ENCODE data around the gene PFKFB2. TPM values are rescaled to one million over a fixed set of nuclear protein-coding genes. Genes with fewer than 3 reads are reported as not detected.

The PFKFB2 gene
- total and polyA plus RNA-seq, 2 of the 8 experiments (the other 6 are each of a cell fraction or from before 2014, with no cell fraction given) = 6.7 to 19.1 TPM

- no peak for TF ChIP-seq CHD7 (IDR thresholded peaks at IDR 0.05; ENCODE audit: insufficient replicate concordance, low read length)
- no peak for TF ChIP-seq RBBP5 (IDR thresholded peaks at IDR 0.05; ENCODE audit: borderline replicate concordance, low read depth, low read length)
- TF ChIP-seq CEBPB (IDR thresholded peaks at IDR 0.05; ENCODE audit: low read depth, low read length) = no peak
- no peak for TF ChIP-seq TCF12 (IDR thresholded peaks at IDR 0.05; ENCODE audit: low read depth, low read length)
- TF ChIP-seq KDM1A (IDR thresholded peaks at IDR 0.05; ENCODE audit: borderline replicate concordance, low read length) = no peak
- no peak for TF ChIP-seq SRF (IDR thresholded peaks at IDR 0.05; ENCODE audit: low read depth, low read length)
- no peak for TF ChIP-seq RNF2 (IDR thresholded peaks at IDR 0.05; ENCODE audit: borderline replicate concordance, low read depth, low read length, missing control alignments, poor library complexity, severe bottlenecking)
- TF ChIP-seq CTBP2 (IDR thresholded peaks at IDR 0.05; ENCODE audit: borderline replicate concordance, insufficient read depth, insufficient read length, low read length) = no peak
- no peak for TF ChIP-seq HDAC6 (IDR thresholded peaks at IDR 0.05; ENCODE audit: low read depth, low read length)
- TF ChIP-seq ZNF274 (IDR thresholded peaks at IDR 0.05; ENCODE audit: borderline replicate concordance, extremely low read depth, low read length) = no peak
- no peak for TF ChIP-seq BCL11A (IDR thresholded peaks at IDR 0.05; ENCODE audit: low read depth in 2 of 2, low read length in 2 of 2)
- no peak for TF ChIP-seq TEAD4 (IDR thresholded peaks at IDR 0.05; ENCODE audit: low read depth, low read length)
Observed at GRCh38 chr1:207006083-207006482, 47.0 kb upstream of the PFKFB2 start (continued).

Data from H1 (cell line).